Measurements from ENCODE around the gene CEP112. TPM values are rescaled to one million over a fixed set of nuclear protein-coding genes. Genes with fewer than 3 reads are reported as not detected.
"Not testable (repeated sequence)": the region's sequence is repeated elsewhere in the genome, so short reads cannot be mapped to it uniquely, and the experiment has no call there.

CEP112 gene
- total and polyA plus RNA-seq, 2 donors: 12.4 to 36.6 TPM

DNA sequence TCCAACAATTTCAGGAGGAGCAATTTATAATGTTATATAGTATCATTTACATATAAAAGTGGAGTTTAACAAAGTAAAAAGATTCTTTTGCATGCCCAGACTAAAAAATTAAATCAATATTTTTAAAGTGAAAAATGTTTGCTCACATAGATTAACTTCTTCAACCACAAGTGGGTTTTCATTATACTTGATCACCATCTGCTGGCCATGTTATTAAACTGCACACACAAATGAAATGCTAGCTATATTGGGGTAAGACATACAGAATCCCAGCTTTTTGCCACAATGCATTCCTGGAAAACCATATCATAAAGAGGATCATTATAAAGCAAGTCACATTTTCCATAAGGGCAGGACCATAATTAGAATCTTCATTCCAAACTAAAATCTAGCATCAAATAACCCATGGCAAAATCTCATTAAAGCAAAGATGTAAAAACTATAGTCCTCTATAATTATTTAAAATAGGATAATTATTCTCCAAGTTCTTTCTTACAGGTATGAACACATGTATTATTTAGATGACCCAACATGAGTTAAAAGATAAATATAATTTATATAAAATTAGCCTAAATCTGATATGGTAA is 26.3 kb downstream of the CEP112 start:
- DNase-seq (ENCODE audit: extremely low spot score): peak; percentile 26
- Histone ChIP-seq H3K4me3 (ENCODE audit: low read depth, low read length) (no peak overlapping the region), H3K4me1 (ENCODE audit: insufficient read depth) (no peaks in the 10 kb centered on the region), H3K36me3 (ENCODE audit: insufficient read depth) (no peaks in the 10 kb centered on the region), H3K27ac (ENCODE audit: low read depth) (no peak overlapping the region)

DNA sequence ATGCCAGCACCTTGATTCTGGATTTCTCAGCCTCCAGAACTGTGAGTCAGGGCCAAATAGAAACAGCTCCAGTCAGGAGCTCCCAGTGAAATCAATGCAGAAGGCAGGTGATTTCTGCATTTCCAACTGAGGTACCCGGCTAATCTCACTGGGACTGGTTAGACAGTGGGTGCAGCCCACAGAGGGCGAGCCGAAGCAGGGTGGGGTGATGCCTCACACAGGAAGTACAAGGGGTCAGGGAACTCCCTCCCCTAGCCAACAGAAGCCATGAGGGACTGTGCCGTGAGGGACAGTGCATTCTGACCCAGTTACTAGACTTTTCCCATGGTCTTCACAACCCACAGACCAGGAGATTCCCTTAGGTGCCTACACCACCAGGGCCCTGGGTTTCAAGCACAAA is 36.9 kb downstream of the CEP112 start:
- H3K4me3 ChIP-seq (ENCODE audit: low read depth, low read length); H3K36me3 ChIP-seq (ENCODE audit: insufficient read depth); H3K27ac ChIP-seq (ENCODE audit: low read depth); DNase-seq (ENCODE audit: extremely low spot score); H3K4me1 ChIP-seq (ENCODE audit: insufficient read depth): not testable (repeated sequence)
- WGBS: 93% methylated on average over 4 of the region's 4 CpGs

DNA sequence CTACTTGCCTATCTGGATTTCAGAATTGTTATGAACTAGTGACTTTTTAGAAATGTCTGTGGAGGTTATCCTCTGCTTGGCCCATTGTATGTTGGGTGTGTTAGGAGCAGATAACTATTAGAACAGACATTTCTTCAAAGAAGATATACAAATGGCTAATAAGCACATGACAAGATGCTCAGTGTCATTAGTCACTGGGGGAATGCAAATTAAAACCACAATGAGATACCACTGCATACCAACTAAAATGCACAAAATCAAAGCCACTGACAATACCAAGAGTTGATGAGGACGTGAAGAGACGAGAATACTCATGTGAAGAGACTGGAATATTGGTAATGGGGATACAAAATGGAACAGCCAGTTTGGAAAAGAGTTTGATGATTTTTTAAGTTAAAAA is 39.2 kb downstream of the CEP112 start:
- no peaks in the 10 kb centered on the region for H3K4me1 ChIP-seq (ENCODE audit: insufficient read depth)
- H3K36me3 ChIP-seq (ENCODE audit: insufficient read depth): no peaks in the 10 kb centered on the region
- DNase-seq (ENCODE audit: extremely low spot score): no peak
- H3K27ac ChIP-seq (ENCODE audit: low read depth): no peak overlapping the region
- 91% methylated on average over 2 of the region's 2 CpGs for WGBS
- H3K4me3 ChIP-seq (ENCODE audit: low read depth, low read length): no peak overlapping the region

DNA sequence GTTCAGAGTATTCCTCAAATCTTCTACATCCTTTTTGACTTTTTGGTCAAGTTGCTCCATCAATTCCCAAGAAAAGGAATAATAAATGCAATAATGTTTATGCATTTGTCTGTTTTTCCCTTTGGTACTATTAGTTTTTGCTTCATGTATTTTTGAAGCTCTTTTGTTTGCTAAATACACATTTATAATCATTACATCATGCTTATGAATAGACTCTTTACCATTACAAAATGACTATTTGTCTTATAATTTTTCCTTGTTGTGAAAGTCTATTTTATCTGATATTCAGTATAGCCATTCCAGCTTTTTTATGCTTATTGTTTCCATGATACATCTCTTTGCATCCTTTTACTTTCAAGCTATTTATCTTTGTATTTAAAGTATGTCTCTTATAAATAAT is 41.2 kb downstream of the CEP112 start:
- Histone ChIP-seq H3K4me1 (ENCODE audit: insufficient read depth) (no peaks in the 10 kb centered on the region), H3K4me3 (ENCODE audit: low read depth, low read length) (no peak overlapping the region), H3K36me3 (ENCODE audit: insufficient read depth) (no peaks in the 10 kb centered on the region), H3K27ac (ENCODE audit: low read depth) (no peak overlapping the region)
- no peak for DNase-seq (ENCODE audit: extremely low spot score)

DNA sequence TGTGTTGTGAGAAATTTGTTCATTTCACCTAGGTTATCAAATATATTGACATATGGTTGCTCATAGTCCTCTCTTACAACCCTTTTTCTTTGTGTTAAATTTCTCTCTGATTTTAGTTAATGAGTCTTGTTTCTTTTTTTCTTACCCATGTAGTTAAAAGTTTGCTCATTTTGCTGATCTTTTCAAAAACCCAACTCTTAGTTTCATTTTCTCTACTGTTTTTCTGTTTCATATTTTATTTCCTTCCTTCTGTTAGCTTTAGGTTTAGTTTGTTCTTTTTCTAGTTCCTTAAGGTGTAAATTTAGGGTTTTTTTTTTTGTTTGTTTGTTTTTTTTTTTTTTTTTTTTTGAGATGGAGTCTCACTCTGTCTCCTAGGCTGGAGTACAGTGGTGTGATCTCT is 42.4 kb downstream of the CEP112 start:
- DNase-seq (ENCODE audit: extremely low spot score): no peak
- Histone ChIP-seq H3K4me1 (ENCODE audit: insufficient read depth) (no peaks in the 10 kb centered on the region), H3K27ac (ENCODE audit: low read depth) (no peak overlapping the region), H3K4me3 (ENCODE audit: low read depth, low read length) (no peak overlapping the region), H3K36me3 (ENCODE audit: insufficient read depth) (no peaks in the 10 kb centered on the region)

DNA sequence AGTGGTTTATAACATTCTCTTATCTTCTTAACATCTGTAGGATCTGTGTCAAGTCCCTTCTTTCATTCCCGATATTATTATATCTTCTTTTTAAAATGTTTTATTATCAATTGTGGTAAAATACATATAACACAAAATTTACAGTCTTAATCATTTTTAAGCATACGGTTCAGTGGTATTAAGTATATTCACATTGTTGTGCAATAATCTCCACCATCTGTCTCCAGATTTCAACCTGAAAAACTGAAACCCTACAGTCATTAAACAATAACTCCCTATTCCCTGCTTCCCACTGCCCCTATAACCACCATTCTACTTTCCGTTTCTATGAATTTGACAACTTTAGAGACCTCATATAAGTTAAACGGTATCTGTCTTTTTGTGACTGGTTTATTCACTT is 45.5 kb downstream of the CEP112 start:
- Histone ChIP-seq H3K4me3 (ENCODE audit: low read depth, low read length) (no peak overlapping the region), H3K36me3 (ENCODE audit: insufficient read depth) (no peaks in the 10 kb centered on the region), H3K4me1 (ENCODE audit: insufficient read depth) (no peaks in the 10 kb centered on the region), H3K27ac (ENCODE audit: low read depth) (no peak overlapping the region)
- no peak for DNase-seq (ENCODE audit: extremely low spot score)
- 86% methylated on average over 4 of the region's 4 CpGs for WGBS

DNA sequence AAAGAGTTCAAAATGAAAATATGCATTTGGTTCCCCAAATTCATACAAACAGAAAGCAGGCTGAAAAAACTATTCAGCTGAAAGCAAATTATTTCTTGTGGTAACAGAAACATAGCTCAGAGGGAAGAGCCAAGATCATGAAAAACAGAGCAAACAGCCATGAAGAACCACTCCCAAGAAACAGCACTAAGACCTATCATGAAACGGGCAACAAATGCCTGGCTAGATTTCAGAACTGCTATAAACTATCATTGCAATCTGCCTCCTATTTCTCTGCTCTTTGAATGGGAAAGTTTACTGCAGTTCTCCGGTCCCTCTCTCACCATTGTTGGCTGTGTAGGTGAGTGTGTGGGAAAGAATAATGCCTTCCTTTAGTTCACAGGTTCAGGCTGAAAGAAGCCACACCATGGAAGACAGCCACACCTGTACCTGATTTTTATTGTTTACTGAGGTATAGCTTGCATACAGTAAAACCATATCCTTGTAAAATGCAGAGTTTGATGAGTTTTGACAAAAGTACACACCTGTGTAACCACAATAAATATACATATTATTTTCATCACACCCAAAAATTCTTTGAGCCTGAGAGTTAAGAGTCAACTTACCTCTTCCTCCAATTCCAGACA is 48.2 kb downstream of the CEP112 start:
- Histone ChIP-seq H3K36me3 (ENCODE audit: insufficient read depth) (no peaks in the 10 kb centered on the region), H3K4me3 (ENCODE audit: low read depth, low read length) (no peak overlapping the region), H3K4me1 (ENCODE audit: insufficient read depth) (no peaks in the 10 kb centered on the region), H3K27ac (ENCODE audit: low read depth) (no peak overlapping the region)
- 59% methylated on average over 2 of the region's 2 CpGs for WGBS
- DNase-seq (ENCODE audit: extremely low spot score): no peak

DNA sequence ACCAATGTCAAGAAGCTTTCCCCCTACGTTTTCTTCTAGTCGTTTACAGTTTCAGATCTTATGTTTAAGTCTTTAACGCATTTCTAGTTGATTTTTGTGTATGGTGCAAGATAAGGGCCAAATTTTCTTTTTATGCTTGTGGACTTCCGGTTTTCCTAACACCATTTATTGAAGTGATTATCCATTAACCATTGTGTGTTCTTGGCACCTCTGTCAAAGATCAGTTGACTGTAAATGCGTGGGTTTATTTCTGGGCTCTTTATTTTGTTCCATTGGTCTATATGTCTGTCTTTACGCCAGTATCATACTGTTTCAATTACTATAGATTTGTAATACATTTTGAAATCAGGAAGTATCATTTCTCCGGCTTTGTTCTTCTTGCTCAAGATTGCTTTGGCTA is 49.5 kb downstream of the CEP112 start:
- no peak overlapping the region for H3K27ac ChIP-seq (ENCODE audit: low read depth)
- no peak overlapping the region for H3K4me3 ChIP-seq (ENCODE audit: low read depth, low read length)
- WGBS: 82% methylated on average over 7 of the region's 7 CpGs
- H3K36me3 ChIP-seq (ENCODE audit: insufficient read depth): no peaks in the 10 kb centered on the region
- no peak for DNase-seq (ENCODE audit: extremely low spot score)
- no peaks in the 10 kb centered on the region for H3K4me1 ChIP-seq (ENCODE audit: insufficient read depth)

DNA sequence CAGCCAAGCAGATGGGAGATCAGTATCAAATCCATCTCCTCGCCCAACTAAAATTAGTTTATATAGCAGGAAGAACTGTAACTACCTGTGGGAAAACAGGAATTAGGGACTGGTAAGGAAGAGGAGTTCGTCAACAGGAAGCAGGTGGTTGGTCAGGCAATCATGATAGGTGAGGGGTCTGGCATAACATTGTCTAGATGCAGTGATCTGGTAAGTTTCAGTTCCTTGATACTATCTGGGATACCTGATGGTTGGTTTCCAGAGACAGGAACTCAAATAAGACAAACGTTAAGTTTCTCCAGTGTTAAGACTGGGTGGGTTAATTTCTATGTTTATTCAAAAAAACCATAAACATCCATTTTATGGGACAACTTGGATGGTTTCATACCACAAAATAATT is 53.8 kb downstream of the CEP112 start:
- Histone ChIP-seq H3K4me1 (ENCODE audit: insufficient read depth) (no peaks in the 10 kb centered on the region), H3K4me3 (ENCODE audit: low read depth, low read length) (no peak overlapping the region), H3K27ac (ENCODE audit: low read depth) (no peak overlapping the region), H3K36me3 (ENCODE audit: insufficient read depth) (no peaks in the 10 kb centered on the region)
- no peak for DNase-seq (ENCODE audit: extremely low spot score)
- 84% methylated on average over 3 of the region's 3 CpGs for WGBS

DNA sequence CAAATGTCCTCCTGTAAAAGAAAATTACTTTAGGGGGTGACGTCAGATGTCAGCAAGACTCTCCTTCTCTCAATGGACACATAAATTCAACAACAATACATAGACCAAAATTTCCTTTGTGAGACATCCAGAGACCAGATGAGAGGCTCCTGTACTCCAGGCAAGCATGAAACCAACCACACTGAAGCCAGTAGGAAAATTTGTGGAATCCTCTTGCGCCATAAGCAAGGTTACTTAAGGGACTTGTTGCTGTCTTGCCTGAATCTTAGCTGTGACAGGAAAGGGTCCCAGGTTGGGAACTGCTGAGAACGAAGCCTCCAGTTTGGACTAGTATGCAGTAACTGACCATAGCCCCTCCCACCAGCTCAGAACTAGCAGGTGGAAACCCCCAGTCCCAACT is 56.0 kb downstream of the CEP112 start:
- no peak overlapping the region for H3K4me3 ChIP-seq (ENCODE audit: low read depth, low read length)
- H3K27ac ChIP-seq (ENCODE audit: low read depth): no peak overlapping the region
- H3K4me1 ChIP-seq (ENCODE audit: insufficient read depth): no peaks in the 10 kb centered on the region
- 98% methylated on average over 3 of the region's 3 CpGs for WGBS
- DNase-seq (ENCODE audit: extremely low spot score): no peak
- H3K36me3 ChIP-seq (ENCODE audit: insufficient read depth): no peaks in the 10 kb centered on the region

DNA sequence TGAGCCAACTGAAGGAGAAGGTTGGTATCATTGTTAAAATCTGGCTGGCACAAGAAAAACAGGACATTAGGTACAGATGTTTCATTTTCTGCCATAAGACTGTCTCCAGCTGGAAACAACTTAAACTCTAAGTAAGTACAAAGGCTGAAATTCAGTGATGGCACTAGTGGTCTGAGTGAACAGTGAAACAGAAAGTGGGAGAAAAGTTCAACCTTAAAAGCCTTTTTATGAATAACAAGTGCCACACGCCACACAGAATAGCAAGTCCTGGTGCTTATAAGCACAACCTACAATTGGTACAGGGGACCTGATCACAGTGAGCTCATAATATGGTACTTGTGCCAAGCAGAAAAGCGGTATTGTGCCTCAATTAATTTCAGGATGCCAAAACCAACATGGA is 56.7 kb downstream of the CEP112 start:
- Histone ChIP-seq H3K4me1 (ENCODE audit: insufficient read depth) (no peaks in the 10 kb centered on the region), H3K27ac (ENCODE audit: low read depth) (no peak overlapping the region), H3K4me3 (ENCODE audit: low read depth, low read length) (no peak overlapping the region), H3K36me3 (ENCODE audit: insufficient read depth) (no peaks in the 10 kb centered on the region)
- WGBS: 93% methylated on average over 2 of the region's 2 CpGs
- DNase-seq (ENCODE audit: extremely low spot score): no peak

DNA sequence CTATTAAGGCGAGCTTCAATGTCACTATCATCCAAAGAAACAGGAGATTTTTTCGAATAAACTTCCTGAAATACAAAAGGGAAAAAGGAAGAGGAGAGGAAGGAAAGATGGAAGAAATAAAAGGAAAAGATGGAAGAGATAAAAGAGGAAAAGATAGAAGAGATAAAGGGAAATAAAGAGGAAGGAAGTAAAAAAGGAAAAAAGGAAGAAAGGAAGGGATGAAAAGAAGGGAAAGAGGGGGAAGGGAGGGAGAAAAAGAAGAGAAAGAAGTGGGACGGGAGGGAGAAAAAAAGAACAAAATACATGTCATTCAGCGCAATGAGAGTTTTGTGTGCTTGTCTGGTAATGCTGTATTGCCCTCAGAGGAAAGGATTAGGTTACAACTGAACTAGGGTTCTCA is 62.2 kb downstream of the CEP112 start:
- H3K4me3 ChIP-seq (ENCODE audit: low read depth, low read length): no peak overlapping the region
- no peaks in the 10 kb centered on the region for H3K36me3 ChIP-seq (ENCODE audit: insufficient read depth)
- no peaks in the 10 kb centered on the region for H3K4me1 ChIP-seq (ENCODE audit: insufficient read depth)
- no peak for DNase-seq (ENCODE audit: extremely low spot score)
- 97% methylated on average over 4 of the region's 4 CpGs for WGBS
- no peak overlapping the region for H3K27ac ChIP-seq (ENCODE audit: low read depth)

DNA sequence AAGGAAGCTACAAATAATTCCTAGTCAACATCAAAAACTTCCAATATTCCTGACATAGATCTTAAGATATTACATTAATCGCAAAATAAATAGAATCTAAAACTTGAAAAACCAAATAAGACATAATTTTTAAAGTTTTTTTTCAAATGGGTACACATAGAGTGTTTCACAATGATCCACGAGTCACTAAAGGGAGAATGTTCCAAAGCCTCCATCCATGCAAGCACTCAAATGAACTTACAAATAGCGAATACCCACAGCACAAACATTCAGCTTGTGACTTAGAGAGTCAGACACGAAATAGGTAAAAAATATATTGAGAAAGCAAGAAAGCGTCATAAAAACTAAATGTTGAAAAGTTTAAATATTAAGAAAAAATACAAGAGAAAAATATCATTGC is 65.7 kb downstream of the CEP112 start:
- WGBS: 94% methylated on average over 5 of the region's 5 CpGs
- H3K4me1 ChIP-seq (ENCODE audit: insufficient read depth): no peaks in the 10 kb centered on the region
- no peak for DNase-seq (ENCODE audit: extremely low spot score)
- no peak overlapping the region for H3K27ac ChIP-seq (ENCODE audit: low read depth)
- no peak overlapping the region for H3K4me3 ChIP-seq (ENCODE audit: low read depth, low read length)
- no peaks in the 10 kb centered on the region for H3K36me3 ChIP-seq (ENCODE audit: insufficient read depth)

DNA sequence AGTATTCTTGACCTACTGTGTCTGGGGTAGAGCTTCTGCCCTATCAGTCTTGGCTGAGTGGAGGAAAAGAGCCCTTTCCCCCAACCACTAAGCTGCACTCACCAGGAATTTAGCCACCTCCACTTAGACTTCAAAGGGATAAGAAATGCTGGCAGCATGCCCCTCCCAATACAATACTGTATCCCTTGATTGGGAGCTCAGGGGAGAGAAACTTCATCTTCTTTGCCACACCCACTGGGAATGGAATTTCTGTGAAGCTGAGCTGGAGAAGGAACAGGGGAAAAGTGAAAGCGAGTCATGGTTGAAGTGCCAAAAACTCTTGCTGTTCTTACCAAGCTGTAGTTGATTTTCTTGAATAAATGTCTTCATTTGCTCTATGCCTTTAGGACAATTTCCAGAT is 68.8 kb downstream of the CEP112 start:
- Histone ChIP-seq H3K4me1 (ENCODE audit: insufficient read depth) (no peaks in the 10 kb centered on the region), H3K4me3 (ENCODE audit: low read depth, low read length) (no peak overlapping the region), H3K27ac (ENCODE audit: low read depth) (no peak overlapping the region), H3K36me3 (ENCODE audit: insufficient read depth) (no peaks in the 10 kb centered on the region)
- 95% methylated on average over 1 of the region's 1 CpG for WGBS
- no peak for DNase-seq (ENCODE audit: extremely low spot score)

DNA sequence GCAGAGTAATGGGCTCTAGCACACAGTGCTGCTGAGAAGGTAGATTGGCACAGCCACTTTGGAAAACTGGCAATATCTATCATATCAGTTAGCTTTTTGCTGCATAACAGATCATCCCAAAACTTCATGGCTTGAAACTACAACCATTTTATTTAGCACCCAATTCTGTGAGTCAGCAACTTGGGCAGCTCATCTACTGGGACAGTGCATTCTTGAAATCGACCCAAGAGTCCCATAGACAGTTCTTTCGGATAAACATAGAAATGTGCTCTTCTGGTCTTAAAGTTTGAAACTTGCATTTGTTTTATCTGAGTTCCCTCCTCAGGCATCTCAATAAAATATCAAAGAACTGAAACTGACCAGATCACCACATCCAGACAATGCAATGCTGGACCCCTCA is 76.7 kb downstream of the CEP112 start:
- H3K4me1 ChIP-seq (ENCODE audit: insufficient read depth): no peaks in the 10 kb centered on the region
- H3K4me3 ChIP-seq (ENCODE audit: low read depth, low read length): no peak overlapping the region
- no peak for DNase-seq (ENCODE audit: extremely low spot score)
- no peaks in the 10 kb centered on the region for H3K36me3 ChIP-seq (ENCODE audit: insufficient read depth)
- 58% methylated on average over 2 of the region's 2 CpGs for WGBS
- no peak overlapping the region for H3K27ac ChIP-seq (ENCODE audit: low read depth)
